Activated CD4-positive, alpha-beta T cell treated with anti-CD3 and anti-CD28 coated beads for 24 hours (primary cell): ENCODE data around the gene REM1.
"Not testable (repeated sequence)": the region's sequence is repeated elsewhere in the genome, so short reads cannot be mapped to it uniquely, and the experiment has no call there.

Experiments used
- DNase-seq, 2 donors: peaks; one replicate each; pipeline ENCODE4 v3.0.0-alpha.2; 2020; ENCODE audit warnings: low read depth in 2 of 2

The REM1 gene

GRCh38 chr20:31474758-31475427, at the start of gene REM1, which contains the start of gene DEFB124:
REM1 (plus strand) TSS chr20:31475288; CDS start chr20:31476446, 1,158 bp downstream.
DEFB124 (minus strand) TSS chr20:31475127; CDS start chr20:31473013, 2,114 bp downstream.
- DNase-seq, result no peak

- DNase-seq, result no peak
Observed at GRCh38 chr20:31425797-31426196, 49.3 kb upstream of the REM1 start.

- not testable (repeated sequence) for DNase-seq
Observed at GRCh38 chr20:31426891-31427551, 48.1 kb upstream of the REM1 start.

- DNase-seq, result not testable (repeated sequence)
Observed at GRCh38 chr20:31427576-31427975, 47.5 kb upstream of the REM1 start.

GRCh38 chr20:31430568-31431115, 44.4 kb upstream of the REM1 start:
- DNase-seq, result no peak

- DNase-seq, result peak in 1 of 2 donors; percentile 8
Observed at GRCh38 chr20:31440012-31440659, 35.0 kb upstream of the REM1 start, which contains the start of gene DEFB123. DEFB123 (plus strand) TSS chr20:31440632; CDS start chr20:31440699, 67 bp downstream.

GRCh38 chr20:31446084-31446819, 28.8 kb upstream of the REM1 start:
- DNase-seq, result no peak

- DNase-seq, result no peak
Observed at GRCh38 chr20:31449511-31450414, 25.3 kb upstream of the REM1 start.

GRCh38 chr20:31452575-31452974, 22.5 kb upstream of the REM1 start:
- no peak for DNase-seq

- DNase-seq, result no peak
Observed at GRCh38 chr20:31454361-31454760, 20.7 kb upstream of the REM1 start.

- DNase-seq, result not testable (repeated sequence)
Observed at GRCh38 chr20:31470946-31471345, 4.1 kb upstream of the REM1 start.

- DNase-seq, result no peak
Observed at GRCh38 chr20:31472395-31473330, 2.4 kb upstream of the REM1 start.

GRCh38 chr20:31473331-31474096, 1.6 kb upstream of the REM1 start:
- DNase-seq, result no peak

GRCh38 chr20:31474097-31474436, 1.0 kb upstream of the REM1 start:
- no peak for DNase-seq

- DNase-seq, result no peak
Observed at GRCh38 chr20:31475472-31476293, 595 bp downstream of the REM1 start.

- no peak for DNase-seq
Observed at GRCh38 chr20:31476294-31476585, 1.2 kb downstream of the REM1 start.

- DNase-seq, result no peak
Observed at GRCh38 chr20:31476643-31477215, 1.6 kb downstream of the REM1 start.

GRCh38 chr20:31484001-31484400, 8.9 kb downstream of the REM1 start:
- no peak for DNase-seq
